ENCODE results near the gene POLL. TPM values are rescaled to one million over a fixed set of nuclear protein-coding genes. Genes with fewer than 3 reads are reported as not detected.

Gene POLL
- total RNA-seq, 1 experiment from 2014 or later: 35.5 TPM

GRCh38 chr10:101538446-101538845 lies 49.6 kb downstream of the POLL start:
- Mint-ChIP-seq H3K27me3 (ENCODE audit: insufficient read depth, unreplicated experiment) (no peaks in the 10 kb centered on the region), H3K9me3 (ENCODE audit: unreplicated experiment) (no peaks in the 10 kb centered on the region), H3K4me3 (ENCODE audit: unreplicated experiment) (no peak overlapping the region), H3K27ac (ENCODE audit: unreplicated experiment) (no peak overlapping the region), H3K36me3 (ENCODE audit: insufficient read depth, unreplicated experiment) (no peaks in the 10 kb centered on the region), H3K4me1 (ENCODE audit: low read depth, unreplicated experiment) (no peaks in the 10 kb centered on the region)
- no peak for DNase-seq
- TF ChIP-seq CTCF (IDR thresholded peaks at IDR 0.05; ENCODE audit: insufficient read depth in 1 of 2, low read depth in 1 of 2, low read length in 1 of 2, severe bottlenecking in 1 of 2, unreplicated experiment in 1 of 2): no peak
- ChIA-PET POLR2A (no interaction called here), CTCF (no interaction called here)
- no peak overlapping the region for H3K4me3 ChIP-seq (ENCODE audit: low read depth, low read length)
- BruUV-seq (replicated peaks): no TSS peak
- intact Hi-C loops (cut with micrococcal nuclease; ENCODE audit: unreplicated experiment): no loop called here
- no peaks in the 10 kb centered on the region for H3K27me3 ChIP-seq (replicated peaks; ENCODE audit: control insufficient read depth, insufficient read depth, low read length)
- H3K9me3 ChIP-seq: no peaks in the 10 kb centered on the region
- H3K4me1 ChIP-seq: no peaks in the 10 kb centered on the region
- H3K36me3 ChIP-seq (ENCODE audit: control insufficient read depth, insufficient read depth, low read length): no peaks in the 10 kb centered on the region

- H3K4me3 ChIP-seq (ENCODE audit: low read depth, low read length): no peak overlapping the region
- no TSS peak for BruUV-seq (replicated peaks)
- H3K9me3 Mint-ChIP-seq (ENCODE audit: unreplicated experiment): no peaks in the 10 kb centered on the region
- H3K4me1 Mint-ChIP-seq (ENCODE audit: low read depth, unreplicated experiment): no peaks in the 10 kb centered on the region
- H3K27me3 ChIP-seq (replicated peaks; ENCODE audit: control insufficient read depth, insufficient read depth, low read length): no peaks in the 10 kb centered on the region
- CTCF ChIA-PET: interaction anchor here (0.6 to 1.8 kb wide), 2 partner anchors 34 to 441 kb away, joined by 3 to 5 read pairs; no protein-coding TSS in a partner anchor
- no peaks in the 10 kb centered on the region for H3K27me3 Mint-ChIP-seq (ENCODE audit: insufficient read depth, unreplicated experiment)
- no peak overlapping the region for H3K27ac Mint-ChIP-seq (ENCODE audit: unreplicated experiment)
- no peak for DNase-seq
- H3K4me3 Mint-ChIP-seq (ENCODE audit: unreplicated experiment): no peak overlapping the region
- H3K36me3 ChIP-seq (ENCODE audit: control insufficient read depth, insufficient read depth, low read length): no peaks in the 10 kb centered on the region
- POLR2A ChIA-PET: no interaction called here
- intact Hi-C loops (cut with micrococcal nuclease; ENCODE audit: unreplicated experiment): loop anchor here (2.0 kb wide), 1 partner anchor 34 kb away; no protein-coding TSS in a partner anchor
- peak; percentile 46 to 49 for TF ChIP-seq CTCF (IDR thresholded peaks at IDR 0.05; ENCODE audit: insufficient read depth in 1 of 2, low read depth in 1 of 2, low read length in 1 of 2, severe bottlenecking in 1 of 2, unreplicated experiment in 1 of 2)
- no peaks in the 10 kb centered on the region for H3K4me1 ChIP-seq
- H3K36me3 Mint-ChIP-seq (ENCODE audit: insufficient read depth, unreplicated experiment): no peaks in the 10 kb centered on the region
- H3K9me3 ChIP-seq: no peaks in the 10 kb centered on the region
These were observed 51.3 kb downstream of the POLL start for GRCh38 chr10:101536800-101537199.

GRCh38 chr10:101535949-101536348 lies 52.1 kb downstream of the POLL start:
- no peak overlapping the region for H3K4me3 Mint-ChIP-seq (ENCODE audit: unreplicated experiment)
- Histone ChIP-seq H3K4me3 (ENCODE audit: low read depth, low read length) (no peak overlapping the region), H3K9me3 (no peaks in the 10 kb centered on the region), H3K36me3 (ENCODE audit: control insufficient read depth, insufficient read depth, low read length) (no peaks in the 10 kb centered on the region), H3K4me1 (no peaks in the 10 kb centered on the region), H3K27me3 (replicated peaks; ENCODE audit: control insufficient read depth, insufficient read depth, low read length) (no peaks in the 10 kb centered on the region)
- intact Hi-C loops (cut with micrococcal nuclease; ENCODE audit: unreplicated experiment): loop anchor here (2.0 kb wide), 1 partner anchor 35 kb away; no protein-coding TSS in a partner anchor
- BruUV-seq (replicated peaks): no TSS peak
- ChIA-PET POLR2A (no interaction called here), CTCF (interaction anchor here (1.8 kb wide), 1 partner anchor 441 kb away, joined by 3 read pairs; no protein-coding TSS in a partner anchor)
- H3K4me1 Mint-ChIP-seq (ENCODE audit: low read depth, unreplicated experiment): no peaks in the 10 kb centered on the region
- H3K36me3 Mint-ChIP-seq (ENCODE audit: insufficient read depth, unreplicated experiment): no peaks in the 10 kb centered on the region
- no peak for DNase-seq
- no peak overlapping the region for H3K27ac Mint-ChIP-seq (ENCODE audit: unreplicated experiment)
- H3K27me3 Mint-ChIP-seq (ENCODE audit: insufficient read depth, unreplicated experiment): no peaks in the 10 kb centered on the region
- TF ChIP-seq CTCF (IDR thresholded peaks at IDR 0.05; ENCODE audit: insufficient read depth in 1 of 2, low read depth in 1 of 2, low read length in 1 of 2, severe bottlenecking in 1 of 2, unreplicated experiment in 1 of 2): no peak
- H3K9me3 Mint-ChIP-seq (ENCODE audit: unreplicated experiment): no peaks in the 10 kb centered on the region
